Trophoblast cell (in vitro differentiated cells and primary cell): ENCODE results near the gene TTLL11.

Experiments
- DNase-seq, 2 donors: peaks; one replicate each; pipeline ENCODE4 v3.0.0-alpha.2; 2016
- H2AFZ ChIP-seq: 2 replicates; pipeline ENCODE4 v1.6.1; 2013; ENCODE audit warnings: low read length, moderate library complexity, mild to moderate bottlenecking; ENCODE audit not compliant: insufficient read depth, poor library complexity
- H2AK5ac ChIP-seq: 2 replicates; pipeline ENCODE4 v1.6.1; 2013; ENCODE audit warnings: mild to moderate bottlenecking, low read length
- H2BK120ac ChIP-seq: 2 replicates; pipeline ENCODE4 v1.6.1; 2013; ENCODE audit warnings: low read length, mild to moderate bottlenecking, moderate library complexity; ENCODE audit not compliant: insufficient read depth, poor library complexity
- H2BK12ac ChIP-seq: 2 replicates; pipeline ENCODE4 v1.6.1; 2013; ENCODE audit warnings: mild to moderate bottlenecking, low read length, moderate library complexity
- H2BK5ac ChIP-seq: 2 replicates; pipeline ENCODE4 v1.6.1; 2013; ENCODE audit warnings: low read length, low read depth, moderate library complexity, mild to moderate bottlenecking; ENCODE audit not compliant: poor library complexity
- H3K14ac ChIP-seq: 2 replicates; pipeline ENCODE4 v1.6.1; 2013; ENCODE audit warnings: mild to moderate bottlenecking, low read length
- H3K18ac ChIP-seq: 2 replicates; pipeline ENCODE4 v1.6.1; 2013; ENCODE audit warnings: mild to moderate bottlenecking, low read length
- H3K23ac ChIP-seq: 2 replicates; pipeline ENCODE4 v1.6.1; 2013; ENCODE audit warnings: low read length
- H3K27ac ChIP-seq: 2 replicates; pipeline ENCODE4 v1.5.1; 2013; ENCODE audit warnings: low read depth, mild to moderate bottlenecking, inconsistent platforms, low read length, moderate library complexity
- H3K27me3 ChIP-seq: 2 replicates; pipeline ENCODE4 v1.6.1; 2013; ENCODE audit warnings: inconsistent platforms, mild to moderate bottlenecking, low read length, moderate library complexity; ENCODE audit not compliant: insufficient read depth
- H3K36me3 ChIP-seq, 2 experiments: 1 replicate in 1 of 2; 2 replicates in 1 of 2; pipeline ENCODE4 v1.6.1; 2013; ENCODE audit warnings: low read length in 2 of 2, mild to moderate bottlenecking in 2 of 2, moderate library complexity in 1 of 2; ENCODE audit not compliant: insufficient read depth in 2 of 2, control insufficient read depth in 1 of 2
- H3K4ac ChIP-seq: 2 replicates; pipeline ENCODE4 v1.6.1; 2013; ENCODE audit warnings: low read depth, mild to moderate bottlenecking, low read length, moderate library complexity
- H3K4me1 ChIP-seq, 2 experiments: 1 replicate in 1 of 2; 2 replicates in 1 of 2; pipeline ENCODE4 v1.6.1; 2013; ENCODE audit warnings: low read length in 2 of 2, mild to moderate bottlenecking in 2 of 2, moderate library complexity in 1 of 2; ENCODE audit not compliant: insufficient read depth in 2 of 2, control insufficient read depth in 1 of 2
- H3K4me2 ChIP-seq: 2 replicates; pipeline ENCODE4 v1.6.1; 2013; ENCODE audit warnings: inconsistent platforms, mild to moderate bottlenecking, low read length, moderate library complexity
- H3K4me3 ChIP-seq: 2 replicates; pipeline ENCODE4 v1.5.1; 2013; ENCODE audit warnings: mild to moderate bottlenecking, low read depth, low read length, inconsistent platforms
- H3K79me1 ChIP-seq: one replicate; pipeline ENCODE4 v1.6.1; 2013; ENCODE audit warnings: low read length
- H3K79me2 ChIP-seq: 2 replicates; pipeline ENCODE4 v1.6.1; 2013; ENCODE audit warnings: low read length, mild to moderate bottlenecking; ENCODE audit not compliant: control insufficient read depth, insufficient read depth, poor library complexity
- H3K9ac ChIP-seq: 2 replicates; pipeline ENCODE4 v1.6.1; 2013; ENCODE audit warnings: mild to moderate bottlenecking, low read length
- H3K9me3 ChIP-seq: 2 replicates; pipeline ENCODE4 v1.6.1; 2013; ENCODE audit warnings: low read depth, mild to moderate bottlenecking, control low read depth, inconsistent platforms, low read length; ENCODE audit not compliant: insufficient read depth
- H4K12ac ChIP-seq: 2 replicates; pipeline ENCODE4 v1.6.1; 2013; ENCODE audit warnings: low read depth, mild to moderate bottlenecking, low read length, moderate library complexity
- H4K8ac ChIP-seq: 2 replicates; pipeline ENCODE4 v1.6.1; 2013; ENCODE audit warnings: low read depth, mild to moderate bottlenecking, low read length, moderate library complexity
- H4K91ac ChIP-seq: one replicate; pipeline ENCODE4 v1.6.1; 2013; ENCODE audit warnings: low read depth, mild to moderate bottlenecking, low read length, moderate library complexity
- WGBS: extraction: QIAGEN DNeasy Blood & Tissue Kit; methylation state at CpG from one replicate; pipeline ENCODE4 v1.1.7; 2013; ENCODE audit warnings: missing lambda C conversion rate; ENCODE audit not compliant: insufficient read length, insufficient coverage; ENCODE audit errors: extremely low coverage; 5-methylcytosine and 5-hydroxymethylcytosine counted together

The TTLL11 gene

DNA sequence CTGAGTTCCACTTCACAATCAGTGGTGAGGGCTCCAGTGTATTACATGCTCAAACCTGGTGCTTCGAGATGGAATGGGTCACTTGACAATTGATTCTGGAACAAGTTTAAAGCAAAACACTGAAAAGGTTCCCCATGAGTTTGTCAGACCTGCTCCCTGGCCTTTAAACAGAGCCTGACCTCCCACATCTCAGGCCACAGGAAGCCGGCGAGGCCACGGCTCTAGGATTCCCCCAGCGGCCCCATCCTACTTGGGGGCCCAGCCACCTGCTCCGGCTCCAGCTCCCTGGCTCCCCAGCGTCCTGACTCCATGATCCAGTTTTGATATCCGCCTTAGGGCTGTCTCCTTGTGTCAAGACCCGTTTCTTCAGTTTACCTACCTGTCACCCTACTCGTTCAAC lies 62.0 kb downstream of the TTLL11 start:
- no peak overlapping the region for H2BK120ac ChIP-seq
- H3K27ac ChIP-seq: no peak overlapping the region
- no peaks in the 10 kb centered on the region for H3K27me3 ChIP-seq
- H3K4me2 ChIP-seq: no peak overlapping the region
- no peak overlapping the region for H2BK5ac ChIP-seq
- WGBS: no CpG with 5 or more reads among the region's 10 CpGs
- no peak overlapping the region for H3K14ac ChIP-seq
- no peak overlapping the region for H3K4ac ChIP-seq
- no peak overlapping the region for H4K12ac ChIP-seq
- no peaks in the 10 kb centered on the region for H3K9me3 ChIP-seq
- no peaks in the 10 kb centered on the region for H3K79me1 ChIP-seq
- H3K23ac ChIP-seq: no peak overlapping the region
- H3K9ac ChIP-seq: no peak overlapping the region
- DNase-seq: no peak
- no peak overlapping the region for H2BK12ac ChIP-seq
- H3K4me3 ChIP-seq: no peak overlapping the region
- H4K8ac ChIP-seq: no peak overlapping the region
- no peaks in the 10 kb centered on the region for H3K36me3 ChIP-seq
- H3K18ac ChIP-seq: no peak overlapping the region
- H2AFZ ChIP-seq: no peak overlapping the region
- H2AK5ac ChIP-seq: no peak overlapping the region
- H3K4me1 ChIP-seq: no peaks in the 10 kb centered on the region
- no peaks in the 10 kb centered on the region for H3K79me2 ChIP-seq
- H4K91ac ChIP-seq: no peak overlapping the region

- Histone ChIP-seq H3K4me1 (no peaks in the 10 kb centered on the region), H3K4ac (no peak overlapping the region), H4K91ac (no peak overlapping the region), H3K4me2 (no peak overlapping the region), H2AFZ (no peak overlapping the region), H3K14ac (no peak overlapping the region), H3K9ac (no peak overlapping the region), H2BK120ac (no peak overlapping the region), H3K4me3 (no peak overlapping the region), H3K27me3 (no peaks in the 10 kb centered on the region), H2BK5ac (no peak overlapping the region), H3K9me3 (no peaks in the 10 kb centered on the region), H2BK12ac (no peak overlapping the region), H3K23ac (no peak overlapping the region), H4K12ac (no peak overlapping the region), H3K36me3 (no peaks in the 10 kb centered on the region), H4K8ac (no peak overlapping the region), H3K79me2 (no peaks in the 10 kb centered on the region), H3K18ac (no peak overlapping the region), H3K27ac (no peak overlapping the region), H3K79me1 (no peaks in the 10 kb centered on the region), H2AK5ac (no peak overlapping the region)
- no CpG with 5 or more reads among the region's 4 CpGs for WGBS
- no peak for DNase-seq
Observed at GRCh38 chr9:122030357-122030756, 62.8 kb downstream of the TTLL11 start.

- WGBS: no CpG with 5 or more reads among the region's 3 CpGs
- Histone ChIP-seq H3K27me3 (no peaks in the 10 kb centered on the region), H2BK120ac (no peak overlapping the region), H2AFZ (no peak overlapping the region), H3K4me2 (no peak overlapping the region), H3K9me3 (no peaks in the 10 kb centered on the region), H3K14ac (no peak overlapping the region), H4K8ac (no peak overlapping the region), H2BK12ac (no peak overlapping the region), H2BK5ac (no peak overlapping the region), H3K23ac (no peak overlapping the region), H3K27ac (no peak overlapping the region), H3K79me1 (no peaks in the 10 kb centered on the region), H3K4ac (no peak overlapping the region), H3K79me2 (no peaks in the 10 kb centered on the region), H3K9ac (no peak overlapping the region), H3K4me1 (no peaks in the 10 kb centered on the region), H4K12ac (no peak overlapping the region), H3K4me3 (no peak overlapping the region), H4K91ac (no peak overlapping the region), H3K18ac (no peak overlapping the region), H3K36me3 (no peaks in the 10 kb centered on the region), H2AK5ac (no peak overlapping the region)
- DNase-seq: no peak
Observed at GRCh38 chr9:122029898-122030297, 63.2 kb downstream of the TTLL11 start.

GRCh38 chr9:122028089-122028488 lies 65.0 kb downstream of the TTLL11 start:
- Histone ChIP-seq H2BK120ac (no peak overlapping the region), H2AK5ac (no peak overlapping the region), H4K91ac (no peak overlapping the region), H3K27ac (no peak overlapping the region), H2BK12ac (no peak overlapping the region), H4K8ac (no peak overlapping the region), H3K4me1 (no peaks in the 10 kb centered on the region), H3K14ac (no peak overlapping the region), H3K79me1 (no peaks in the 10 kb centered on the region), H3K23ac (no peak overlapping the region), H2AFZ (no peak overlapping the region), H3K79me2 (no peaks in the 10 kb centered on the region), H3K9ac (no peak overlapping the region), H3K18ac (no peak overlapping the region), H3K4me3 (no peak overlapping the region), H3K9me3 (no peaks in the 10 kb centered on the region), H3K36me3 (no peaks in the 10 kb centered on the region), H3K4me2 (no peak overlapping the region), H4K12ac (no peak overlapping the region), H3K4ac (no peak overlapping the region), H3K27me3 (no peaks in the 10 kb centered on the region), H2BK5ac (no peak overlapping the region)
- DNase-seq: no peak
- no CpG with 5 or more reads among the region's 1 CpG for WGBS
